Measurements from ENCODE around the gene WDR62.
"Not testable (repeated sequence)": the region's sequence is repeated elsewhere in the genome, so short reads cannot be mapped to it uniquely, and the experiment has no call there.

WDR62 gene

GRCh38 chr19:36113425-36113824 is 58.7 kb downstream of the WDR62 start:
- no peak for DNase-seq

GRCh38 chr19:36113894-36114720 is 59.4 kb downstream of the WDR62 start:
- peak in 1 of 2 donors; percentile 30 for DNase-seq

GRCh38 chr19:36114721-36115452 is 60.2 kb downstream of the WDR62 start, which contains the start of gene POLR2I:
Gene POLR2I, minus strand, starts transcription at chr19:36114875. Its CDS starts 19 bp downstream, at chr19:36114856.
- DNase-seq, result peak; percentile 100

GRCh38 chr19:36115453-36116343 is 61.0 kb downstream of the WDR62 start, which contains the start of gene TBCB:
Gene TBCB, plus strand, starts transcription at chr19:36115468. Its CDS starts 93 bp downstream, at chr19:36115561.
- peak in 1 of 2 donors; percentile 93 for DNase-seq

- DNase-seq, result no peak
These were observed 61.6 kb downstream of the WDR62 start for GRCh38 chr19:36116344-36116637.

GRCh38 chr19:36120092-36120983 is 65.6 kb downstream of the WDR62 start:
- no peak for DNase-seq

GRCh38 chr19:36120984-36121358 is 66.3 kb downstream of the WDR62 start:
- DNase-seq, result no peak

GRCh38 chr19:36121486-36122124 is 66.9 kb downstream of the WDR62 start:
- DNase-seq, result no peak

- DNase-seq, result no peak
These were observed 70.9 kb downstream of the WDR62 start for GRCh38 chr19:36125557-36125956.

- DNase-seq, result no peak
These were observed 73.7 kb downstream of the WDR62 start for GRCh38 chr19:36128392-36128736.

- peak; percentile 34 to 55 for DNase-seq
These were observed 76.5 kb downstream of the WDR62 start for GRCh38 chr19:36131221-36131620.

GRCh38 chr19:36134867-36135266 is 80.2 kb downstream of the WDR62 start:
- DNase-seq, result not testable (repeated sequence)

GRCh38 chr19:36136964-36137686 is 82.4 kb downstream of the WDR62 start:
- no peak for DNase-seq

- no peak for DNase-seq
These were observed 84.4 kb downstream of the WDR62 start for GRCh38 chr19:36139120-36139472.

- DNase-seq, result peak; percentile 93 to 94
These were observed 85.0 kb downstream of the WDR62 start, which contains the start of gene CAPNS1 for GRCh38 chr19:36139473-36140303. Gene CAPNS1, plus strand, starts transcription at chr19:36140066. Its CDS starts 946 bp downstream, at chr19:36141012.

- DNase-seq, result peak in 1 of 2 donors; percentile 9
These were observed 85.8 kb downstream of the WDR62 start for GRCh38 chr19:36140304-36141038.

- peak; percentile 88 to 95 for DNase-seq
These were observed 86.6 kb downstream of the WDR62 start for GRCh38 chr19:36141039-36141927.

GRCh38 chr19:36142046-36142445 is 87.3 kb downstream of the WDR62 start:
- no peak for DNase-seq

Measured in CD4-positive, alpha-beta T cell treated with Interferon alpha-2 for 1 hour (primary cell).